GM23248 (cell line): Measurements from ENCODE around the gene KRTAP13-4. TPM values are rescaled to one million over a fixed set of nuclear protein-coding genes. Genes with fewer than 3 reads are reported as not detected.

Source experiments
- DNase-seq: peaks from one replicate; pipeline ENCODE4 v3.0.0-alpha.2; 2015
- H2AFZ ChIP-seq: fragments of 200-600 bp; sonication (generic); 2 replicates; pipeline ENCODE4 v1.6.1; 2016; ENCODE audit warnings: antibody characterized with exemption
- H3F3A ChIP-seq: fragments of 200-600 bp; sonication (generic); 2 replicates; pipeline ENCODE4 v1.6.1; 2016; ENCODE audit warnings: mild to moderate bottlenecking, antibody characterized with exemption, mixed run types; ENCODE audit not compliant: insufficient read depth
- H3K27ac ChIP-seq: fragments of 200-600 bp; sonication (generic); 2 replicates; pipeline ENCODE4 v1.5.1; 2016; ENCODE audit warnings: mild to moderate bottlenecking
- H3K27me3 ChIP-seq: fragments of 200-600 bp; sonication (generic); replicated peaks from 2 replicates; pipeline ENCODE4 v1.6.1; 2016; ENCODE audit warnings: mild to moderate bottlenecking; ENCODE audit not compliant: insufficient read depth
- H3K36me3 ChIP-seq: fragments of 200-600 bp; sonication (generic); 2 replicates; pipeline ENCODE4 v1.6.1; 2016; ENCODE audit warnings: low read depth, mild to moderate bottlenecking
- H3K4me1 ChIP-seq: fragments of 200-600 bp; sonication (generic); 2 replicates; pipeline ENCODE4 v1.6.1; 2016; ENCODE audit warnings: mild to moderate bottlenecking; ENCODE audit not compliant: insufficient read depth
- H3K4me2 ChIP-seq: fragments of 200-600 bp; sonication (generic); one replicate; pipeline ENCODE4 v1.6.1; 2016; ENCODE audit warnings: mild to moderate bottlenecking; ENCODE audit not compliant: unreplicated experiment
- H3K4me3 ChIP-seq: fragments of 200-600 bp; sonication (generic); 2 replicates; pipeline ENCODE4 v1.5.1; 2016; ENCODE audit warnings: mild to moderate bottlenecking
- H3K79me2 ChIP-seq: fragments of 200-600 bp; sonication (generic); 2 replicates; pipeline ENCODE4 v1.6.1; 2016; ENCODE audit warnings: mild to moderate bottlenecking; ENCODE audit not compliant: insufficient read depth
- H3K9ac ChIP-seq: fragments of 200-600 bp; sonication (generic); 2 replicates; pipeline ENCODE4 v1.6.1; 2016; ENCODE audit warnings: mild to moderate bottlenecking
- H3K9me2 ChIP-seq: fragments of 200-600 bp; sonication (generic); 2 replicates; pipeline ENCODE4 v1.6.1; 2016; ENCODE audit warnings: mixed run types, mild to moderate bottlenecking, moderate library complexity; ENCODE audit not compliant: insufficient read depth
- H3K9me3 ChIP-seq: fragments of 200-600 bp; sonication (generic); one replicate; pipeline ENCODE4 v1.6.1; 2017; ENCODE audit warnings: low read depth
- H4K20me1 ChIP-seq: fragments of 200-600 bp; sonication (generic); 2 replicates; pipeline ENCODE4 v1.6.0; 2016; ENCODE audit not compliant: insufficient read depth
- EZH2 ChIP-seq: fragments of 200-600 bp; sonication (generic); IDR thresholded peaks from 2 replicates; pipeline ENCODE4 v1.6.1; 2018; ENCODE audit warnings: antibody characterized with exemption, mild to moderate bottlenecking; ENCODE audit not compliant: insufficient read depth, poor library complexity, severe bottlenecking
- EZH2phosphoT487 ChIP-seq: fragments of 200-600 bp; sonication (generic); IDR thresholded peaks from 2 replicates; pipeline ENCODE4 v1.6.1; 2018; ENCODE audit warnings: antibody characterized with exemption, moderate library complexity, mild to moderate bottlenecking, low read depth; ENCODE audit not compliant: insufficient read depth
- WGBS, 2 experiments: methylation state at CpG; one replicate each; pipeline ENCODE4 v1.1.6; 2015 to 2017; ENCODE audit warnings: low lambda C conversion rate in 2 of 2, low coverage in 1 of 2; ENCODE audit errors: missing lambda C conversion rate in 2 of 2; 5-methylcytosine and 5-hydroxymethylcytosine counted together
- in situ Hi-C: fragments of 300-500 bp; cut with MboI; formaldehyde crosslinking; loops from 2 replicates; pipeline ENCODE4 v1.15.0; 2020
- polyA plus RNA-seq: library from polyadenylated mRNA; unstranded; fragments of >200 nt; fragmentation: Nextera tagmentation; extraction: Ambion mirVana; gene quantifications from 2 replicates; pipeline ENCODE4 v1.2.1, GENCODE V29; 2016
- total RNA-seq: library from RNA; depleted of rRNA; stranded (reverse); fragments of >200 nt; shearing (Covaris generic); gene quantifications from 2 replicates; pipeline ENCODE4 v1.2.3, GENCODE V29; 2014

KRTAP13-4 gene
- total and polyA plus RNA-seq, 2 experiments from 2014 or later = not detected

- 0 to 6% methylated on average over 1 of the region's 1 CpG for WGBS, 2 experiments
- Histone ChIP-seq H3K9me3 (no peaks in the 10 kb centered on the region), H3K36me3 (no peaks in the 10 kb centered on the region), H3K79me2 (no peaks in the 10 kb centered on the region), H3K4me3 (no peak overlapping the region), H3K4me1 (no peaks in the 10 kb centered on the region), H2AFZ (no peak overlapping the region), H3K27me3 (no peaks in the 10 kb centered on the region), H3K4me2 (no peak overlapping the region), H3K27ac (no peak overlapping the region), H3F3A (no peaks in the 10 kb centered on the region), H3K9ac (no peak overlapping the region), H4K20me1 (no peaks in the 10 kb centered on the region), H3K9me2 (no peaks in the 10 kb centered on the region)
- no peak for DNase-seq
- in situ Hi-C loops = no loop called here
- TF ChIP-seq EZH2phosphoT487 = no peak
- no peak for TF ChIP-seq EZH2
These were observed 14.2 kb downstream of the KRTAP13-4 start for GRCh38 chr21:30444204-30444603.

DNA sequence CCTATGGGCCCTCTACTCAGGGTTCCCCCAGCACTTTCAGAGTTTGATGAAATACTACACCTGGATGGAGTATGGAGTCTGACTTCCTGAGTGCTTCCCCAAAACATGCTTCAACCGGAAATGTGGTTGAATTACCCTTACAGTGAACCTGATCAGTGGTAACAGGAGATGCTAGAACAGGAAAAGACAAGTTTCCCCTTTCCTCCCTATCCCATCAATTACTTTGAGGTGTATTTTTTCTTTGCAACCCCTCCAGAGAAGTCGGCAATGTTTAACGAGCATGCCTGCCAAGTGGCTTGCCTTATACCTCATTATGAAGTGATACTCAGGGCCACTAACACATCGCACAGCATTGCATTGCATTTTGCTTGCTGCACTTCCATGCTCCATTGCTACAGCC lies 17.0 kb downstream of the KRTAP13-4 start:
- no peak overlapping the region for H3K9ac ChIP-seq
- no peaks in the 10 kb centered on the region for H3K27me3 ChIP-seq
- TF ChIP-seq EZH2 = no peak
- TF ChIP-seq EZH2phosphoT487 = no peak
- H3K4me3 ChIP-seq = no peak overlapping the region
- no peaks in the 10 kb centered on the region for H3K79me2 ChIP-seq
- 11 to 12% methylated on average over 4 of the region's 4 CpGs for WGBS, 2 experiments
- H3K27ac ChIP-seq = no peak overlapping the region
- no peaks in the 10 kb centered on the region for H4K20me1 ChIP-seq
- H3K36me3 ChIP-seq = no peaks in the 10 kb centered on the region
- H3F3A ChIP-seq = no peaks in the 10 kb centered on the region
- H3K4me1 ChIP-seq = no peaks in the 10 kb centered on the region
- H3K9me2 ChIP-seq = no peaks in the 10 kb centered on the region
- in situ Hi-C loops = no loop called here
- H3K4me2 ChIP-seq = no peak overlapping the region
- no peaks in the 10 kb centered on the region for H3K9me3 ChIP-seq
- DNase-seq = no peak
- no peak overlapping the region for H2AFZ ChIP-seq

DNA sequence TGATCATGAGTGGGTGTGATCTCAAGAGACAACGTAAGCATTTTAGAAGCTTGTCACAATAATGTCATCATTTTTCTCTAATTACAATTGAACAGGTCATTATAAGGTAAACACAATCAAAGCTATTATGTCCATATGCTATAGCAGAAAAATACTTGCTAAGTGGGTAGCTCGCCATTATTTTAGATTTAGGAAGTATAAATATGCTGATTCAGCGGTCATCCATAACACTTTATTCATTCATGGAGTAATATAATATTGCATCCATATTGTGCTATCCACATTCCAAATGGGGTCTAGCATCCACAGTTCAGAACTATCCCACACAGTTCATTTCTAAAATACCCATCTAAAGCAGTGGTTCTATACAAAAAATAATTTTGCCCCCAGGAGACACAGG lies 18.5 kb downstream of the KRTAP13-4 start:
- no peak for TF ChIP-seq EZH2
- no peak for TF ChIP-seq EZH2phosphoT487
- H3K9me3 ChIP-seq = no peaks in the 10 kb centered on the region
- H2AFZ ChIP-seq = no peak overlapping the region
- H3K36me3 ChIP-seq = no peaks in the 10 kb centered on the region
- no peaks in the 10 kb centered on the region for H3K27me3 ChIP-seq
- whole genome bisulfite sequencing, 2 experiments = 28 to 37% methylated on average over 3 of the region's 3 CpGs
- no peaks in the 10 kb centered on the region for H4K20me1 ChIP-seq
- DNase-seq = no peak
- in situ Hi-C loops = no loop called here
- H3K9ac ChIP-seq = no peak overlapping the region
- no peaks in the 10 kb centered on the region for H3K79me2 ChIP-seq
- no peak overlapping the region for H3K4me2 ChIP-seq
- H3K4me3 ChIP-seq = no peak overlapping the region
- no peaks in the 10 kb centered on the region for H3K9me2 ChIP-seq
- no peaks in the 10 kb centered on the region for H3K4me1 ChIP-seq
- no peak overlapping the region for H3K27ac ChIP-seq
- H3F3A ChIP-seq = no peaks in the 10 kb centered on the region

- in situ Hi-C loops = no loop called here
- H3K4me1 ChIP-seq = no peaks in the 10 kb centered on the region
- no peak overlapping the region for H3K4me2 ChIP-seq
- no peak overlapping the region for H2AFZ ChIP-seq
- WGBS, 2 experiments = 8 to 20% methylated on average over 3 of the region's 3 CpGs
- H3K9ac ChIP-seq = no peak overlapping the region
- peaks cover 5% of the 10 kb centered on the region for H3K9me3 ChIP-seq
- H3K9me2 ChIP-seq = no peaks in the 10 kb centered on the region
- no peaks in the 10 kb centered on the region for H3K27me3 ChIP-seq
- no peaks in the 10 kb centered on the region for H3K36me3 ChIP-seq
- H4K20me1 ChIP-seq = no peaks in the 10 kb centered on the region
- no peaks in the 10 kb centered on the region for H3K79me2 ChIP-seq
- no peak for DNase-seq
- H3K27ac ChIP-seq = no peak overlapping the region
- no peaks in the 10 kb centered on the region for H3F3A ChIP-seq
- TF ChIP-seq EZH2 = no peak
- no peak for TF ChIP-seq EZH2phosphoT487
- H3K4me3 ChIP-seq = no peak overlapping the region
These were observed 33.7 kb downstream of the KRTAP13-4 start for GRCh38 chr21:30463713-30464112.
